ENCODE results near the gene FITM1.

The FITM1 gene

GRCh38 chr14:24108336-24108874 is 22.1 kb upstream of the FITM1 start:
- Histone ChIP-seq H3K9me3 (ENCODE audit: control insufficient read depth in 1 of 2, low read length in 2 of 2) (no peaks in the 10 kb centered on the region), H3K27ac (ENCODE audit: low read depth, low read length) (no peak overlapping the region), H3K27me3 (ENCODE audit: control insufficient read depth in 1 of 2, insufficient read depth in 2 of 2, low read length in 2 of 2) (no peaks in the 10 kb centered on the region), H3K9ac (ENCODE audit: low read depth in 1 of 2, low read length in 2 of 2) (peak overlapping the region in 1 of 2 donors; percentile 8), H3K4me3 (ENCODE audit: low read depth in 1 of 2, low read length in 2 of 2) (no peak overlapping the region), H3K36me3 (ENCODE audit: control insufficient read depth in 1 of 2, insufficient read depth in 2 of 2, low read length in 2 of 2) (peaks cover 6 to 12% of the 10 kb centered on the region in 2 donors), H3K4me1 (ENCODE audit: control insufficient read depth in 1 of 2, insufficient read depth in 2 of 2, low read length in 2 of 2) (peaks cover 17 to 24% of the 10 kb centered on the region in 2 donors)

GRCh38 chr14:24110060-24110459 is 20.4 kb upstream of the FITM1 start:
- Histone ChIP-seq H3K9ac (ENCODE audit: low read depth in 1 of 2, low read length in 2 of 2) (no peak overlapping the region), H3K9me3 (ENCODE audit: control insufficient read depth in 1 of 2, low read length in 2 of 2) (no peaks in the 10 kb centered on the region)

GRCh38 chr14:24110523-24110922 is 19.9 kb upstream of the FITM1 start:
- no peaks in the 10 kb centered on the region for H3K9me3 ChIP-seq (ENCODE audit: control insufficient read depth in 1 of 2, low read length in 2 of 2)
- H3K9ac ChIP-seq (ENCODE audit: low read depth in 1 of 2, low read length in 2 of 2) = no peak overlapping the region
- H3K36me3 ChIP-seq (ENCODE audit: control insufficient read depth in 1 of 2, insufficient read depth in 2 of 2, low read length in 2 of 2) = no peaks in the 10 kb centered on the region
- no peak overlapping the region for H3K27ac ChIP-seq (ENCODE audit: low read depth, low read length)
- no peaks in the 10 kb centered on the region for H3K27me3 ChIP-seq (ENCODE audit: control insufficient read depth in 1 of 2, insufficient read depth in 2 of 2, low read length in 2 of 2)
- no peak overlapping the region for H3K4me3 ChIP-seq (ENCODE audit: low read depth in 1 of 2, low read length in 2 of 2)
- H3K4me1 ChIP-seq (ENCODE audit: control insufficient read depth in 1 of 2, insufficient read depth in 2 of 2, low read length in 2 of 2) = peaks cover 17 to 24% of the 10 kb centered on the region in 2 donors

More at GRCh38 chr14:24110060-24110459, 20.4 kb upstream of the FITM1 start:
- no peaks in the 10 kb centered on the region for H3K36me3 ChIP-seq (ENCODE audit: control insufficient read depth in 1 of 2, insufficient read depth in 2 of 2, low read length in 2 of 2)
- no peaks in the 10 kb centered on the region for H3K27me3 ChIP-seq (ENCODE audit: control insufficient read depth in 1 of 2, insufficient read depth in 2 of 2, low read length in 2 of 2)
- H3K4me1 ChIP-seq (ENCODE audit: control insufficient read depth in 1 of 2, insufficient read depth in 2 of 2, low read length in 2 of 2) = peaks cover 15 to 24% of the 10 kb centered on the region in 2 donors
- H3K27ac ChIP-seq (ENCODE audit: low read depth, low read length) = no peak overlapping the region
- H3K4me3 ChIP-seq (ENCODE audit: low read depth in 1 of 2, low read length in 2 of 2) = no peak overlapping the region

GRCh38 chr14:24113379-24113800 is 17.1 kb upstream of the FITM1 start:
- H3K4me3 ChIP-seq (ENCODE audit: low read depth in 1 of 2, low read length in 2 of 2) = peak overlapping the region; percentile 84 to 95
- peaks cover 8 to 17% of the 10 kb centered on the region in 2 donors for H3K36me3 ChIP-seq (ENCODE audit: control insufficient read depth in 1 of 2, insufficient read depth in 2 of 2, low read length in 2 of 2)
- H3K9me3 ChIP-seq (ENCODE audit: control insufficient read depth in 1 of 2, low read length in 2 of 2) = no peaks in the 10 kb centered on the region
- peaks cover 33 to 35% of the 10 kb centered on the region in 2 donors for H3K4me1 ChIP-seq (ENCODE audit: control insufficient read depth in 1 of 2, insufficient read depth in 2 of 2, low read length in 2 of 2)
- H3K27me3 ChIP-seq (ENCODE audit: control insufficient read depth in 1 of 2, insufficient read depth in 2 of 2, low read length in 2 of 2) = no peaks in the 10 kb centered on the region
- peak overlapping the region; percentile 100 for H3K27ac ChIP-seq (ENCODE audit: low read depth, low read length)
- peak overlapping the region; percentile 88 to 99 for H3K9ac ChIP-seq (ENCODE audit: low read depth in 1 of 2, low read length in 2 of 2)

- H3K27ac ChIP-seq (ENCODE audit: low read depth, low read length) = peak overlapping the region; percentile 100
- peak overlapping the region; percentile 88 to 99 for H3K9ac ChIP-seq (ENCODE audit: low read depth in 1 of 2, low read length in 2 of 2)
- peak overlapping the region; percentile 84 to 95 for H3K4me3 ChIP-seq (ENCODE audit: low read depth in 1 of 2, low read length in 2 of 2)
- H3K9me3 ChIP-seq (ENCODE audit: control insufficient read depth in 1 of 2, low read length in 2 of 2) = no peaks in the 10 kb centered on the region
- H3K4me1 ChIP-seq (ENCODE audit: control insufficient read depth in 1 of 2, insufficient read depth in 2 of 2, low read length in 2 of 2) = peaks cover 28 to 32% of the 10 kb centered on the region in 2 donors
- no peaks in the 10 kb centered on the region for H3K27me3 ChIP-seq (ENCODE audit: control insufficient read depth in 1 of 2, insufficient read depth in 2 of 2, low read length in 2 of 2)
- peaks cover 14 to 22% of the 10 kb centered on the region in 2 donors for H3K36me3 ChIP-seq (ENCODE audit: control insufficient read depth in 1 of 2, insufficient read depth in 2 of 2, low read length in 2 of 2)
Measured at GRCh38 chr14:24113801-24114531, 16.5 kb upstream of the FITM1 start.

- Histone ChIP-seq H3K27ac (ENCODE audit: low read depth, low read length) (peak within 1 kb of the TSS; percentile 100), H3K36me3 (ENCODE audit: control insufficient read depth in 1 of 2, insufficient read depth in 2 of 2, low read length in 2 of 2) (peaks cover 22 to 31% of the 10 kb centered on the region in 2 donors), H3K9me3 (ENCODE audit: control insufficient read depth in 1 of 2, low read length in 2 of 2) (no peaks in the 10 kb centered on the region), H3K4me1 (ENCODE audit: control insufficient read depth in 1 of 2, insufficient read depth in 2 of 2, low read length in 2 of 2) (peaks cover 25 to 29% of the 10 kb centered on the region in 2 donors), H3K9ac (ENCODE audit: low read depth in 1 of 2, low read length in 2 of 2) (peak within 1 kb of the TSS; percentile 88 to 99), H3K27me3 (ENCODE audit: control insufficient read depth in 1 of 2, insufficient read depth in 2 of 2, low read length in 2 of 2) (no peaks in the 10 kb centered on the region), H3K4me3 (ENCODE audit: low read depth in 1 of 2, low read length in 2 of 2) (peak within 1 kb of the TSS; percentile 84 to 95)
Measured at GRCh38 chr14:24114532-24115421, 15.7 kb upstream of the FITM1 start, which contains the start of the genes DCAF11 and NRL. DCAF11 (plus strand) TSS chr14:24114777; CDS start chr14:24115595, 818 bp downstream. NRL (minus strand) TSS chr14:24114949; CDS start chr14:24082848, 32,101 bp downstream.

GRCh38 chr14:24115422-24116127 is 14.9 kb upstream of the FITM1 start:
- H3K27ac ChIP-seq (ENCODE audit: low read depth, low read length) = peak overlapping the region; percentile 43

GRCh38 chr14:24116128-24116814 is 14.2 kb upstream of the FITM1 start:
- Histone ChIP-seq H3K9ac (ENCODE audit: low read depth in 1 of 2, low read length in 2 of 2) (peak overlapping the region; percentile 88 to 99), H3K4me3 (ENCODE audit: low read depth in 1 of 2, low read length in 2 of 2) (peak overlapping the region; percentile 84 to 95), H3K4me1 (ENCODE audit: control insufficient read depth in 1 of 2, insufficient read depth in 2 of 2, low read length in 2 of 2) (peaks cover 13 to 21% of the 10 kb centered on the region in 2 donors), H3K27me3 (ENCODE audit: control insufficient read depth in 1 of 2, insufficient read depth in 2 of 2, low read length in 2 of 2) (no peaks in the 10 kb centered on the region), H3K9me3 (ENCODE audit: control insufficient read depth in 1 of 2, low read length in 2 of 2) (no peaks in the 10 kb centered on the region), H3K27ac (ENCODE audit: low read depth, low read length) (no peak overlapping the region), H3K36me3 (ENCODE audit: control insufficient read depth in 1 of 2, insufficient read depth in 2 of 2, low read length in 2 of 2) (peaks cover 32 to 41% of the 10 kb centered on the region in 2 donors)

More at GRCh38 chr14:24115422-24116127, 14.9 kb upstream of the FITM1 start:
- H3K4me1 ChIP-seq (ENCODE audit: control insufficient read depth in 1 of 2, insufficient read depth in 2 of 2, low read length in 2 of 2) = peaks cover 20 to 21% of the 10 kb centered on the region in 2 donors
- H3K36me3 ChIP-seq (ENCODE audit: control insufficient read depth in 1 of 2, insufficient read depth in 2 of 2, low read length in 2 of 2) = peaks cover 25 to 34% of the 10 kb centered on the region in 2 donors
- no peaks in the 10 kb centered on the region for H3K9me3 ChIP-seq (ENCODE audit: control insufficient read depth in 1 of 2, low read length in 2 of 2)
- H3K9ac ChIP-seq (ENCODE audit: low read depth in 1 of 2, low read length in 2 of 2) = peak overlapping the region; percentile 88 to 99
- peak overlapping the region; percentile 84 to 95 for H3K4me3 ChIP-seq (ENCODE audit: low read depth in 1 of 2, low read length in 2 of 2)
- no peaks in the 10 kb centered on the region for H3K27me3 ChIP-seq (ENCODE audit: control insufficient read depth in 1 of 2, insufficient read depth in 2 of 2, low read length in 2 of 2)

- peaks cover 13 to 21% of the 10 kb centered on the region in 2 donors for H3K4me1 ChIP-seq (ENCODE audit: control insufficient read depth in 1 of 2, insufficient read depth in 2 of 2, low read length in 2 of 2)
- peak overlapping the region in 1 of 2 donors; percentile 84 for H3K4me3 ChIP-seq (ENCODE audit: low read depth in 1 of 2, low read length in 2 of 2)
- no peaks in the 10 kb centered on the region for H3K9me3 ChIP-seq (ENCODE audit: control insufficient read depth in 1 of 2, low read length in 2 of 2)
- H3K9ac ChIP-seq (ENCODE audit: low read depth in 1 of 2, low read length in 2 of 2) = no peak overlapping the region
- no peaks in the 10 kb centered on the region for H3K27me3 ChIP-seq (ENCODE audit: control insufficient read depth in 1 of 2, insufficient read depth in 2 of 2, low read length in 2 of 2)
- H3K36me3 ChIP-seq (ENCODE audit: control insufficient read depth in 1 of 2, insufficient read depth in 2 of 2, low read length in 2 of 2) = peaks cover 38 to 49% of the 10 kb centered on the region in 2 donors
- no peak overlapping the region for H3K27ac ChIP-seq (ENCODE audit: low read depth, low read length)
Measured at GRCh38 chr14:24117179-24117578, 13.3 kb upstream of the FITM1 start.

All from duodenal mucosa (tissue), 2 donors.